ENCODE measurements around the gene MSX2. TPM values are rescaled to one million over a fixed set of nuclear protein-coding genes. Genes with fewer than 3 reads are reported as not detected.

MSX2 gene
- total RNA-seq, 2 experiments from 2014 or later, result not detected

GRCh38 chr5:174764309-174764708, 39.9 kb downstream of the MSX2 start:
- BruUV-seq (replicated peaks), result no TSS peak
- no peaks in the 10 kb centered on the region for H3K36me3 ChIP-seq (ENCODE audit: insufficient read depth, low read length)
- H3K4me1 ChIP-seq (ENCODE audit: insufficient read depth, low read length, poor library complexity, severe bottlenecking), result no peaks in the 10 kb centered on the region
- no peaks in the 10 kb centered on the region for H4K20me1 ChIP-seq (ENCODE audit: insufficient read depth, low read length)
- ChIA-PET CTCF (ENCODE audit: unreplicated experiment) (no interaction called here), POLR2A (no interaction called here)
- no peak for TF ChIP-seq CTCF (conservative IDR thresholded peaks at IDR 0.05; ENCODE audit: low read length)
- no peak for TF ChIP-seq EZH2phosphoT487 (IDR thresholded peaks at IDR 0.05; ENCODE audit: borderline replicate concordance, low read depth, low read length)
- intact Hi-C loops (cut with micrococcal nuclease; ENCODE audit: unreplicated experiment), result no loop called here
- H3K79me2 ChIP-seq (ENCODE audit: insufficient read depth, low read depth, low read length), result no peaks in the 10 kb centered on the region
- H3K9me3 ChIP-seq (ENCODE audit: low read length), result no peaks in the 10 kb centered on the region
- H3K4me3 ChIP-seq (ENCODE audit: low read depth, low read length, poor library complexity, severe bottlenecking), result no peak overlapping the region
- no peaks in the 10 kb centered on the region for H3K9me2 ChIP-seq (ENCODE audit: insufficient read depth, low read length)
- no peak overlapping the region for H2AFZ ChIP-seq (ENCODE audit: low read length)
- no peak overlapping the region for H3K27ac ChIP-seq (ENCODE audit: low read depth, low read length, poor library complexity, severe bottlenecking)
- H3K4me2 ChIP-seq (ENCODE audit: low read length), result no peak overlapping the region
- no peak for DNase-seq (ENCODE audit: low spot score)

GRCh38 chr5:174765540-174765939, 41.2 kb downstream of the MSX2 start:
- POLR2A ChIA-PET, result no interaction called here
- intact Hi-C loops (cut with micrococcal nuclease; ENCODE audit: unreplicated experiment), result no loop called here

GRCh38 chr5:174767670-174768069, 43.3 kb downstream of the MSX2 start:
- no peaks in the 10 kb centered on the region for H3K36me3 ChIP-seq (ENCODE audit: insufficient read depth, low read length)
- POLR2A ChIA-PET, result no interaction called here
- no TSS peak for BruUV-seq (replicated peaks)

More at GRCh38 chr5:174765540-174765939, 41.2 kb downstream of the MSX2 start:
- Histone ChIP-seq H3K27ac (ENCODE audit: low read depth, low read length, poor library complexity, severe bottlenecking) (no peak overlapping the region), H3K4me3 (ENCODE audit: low read depth, low read length, poor library complexity, severe bottlenecking) (no peak overlapping the region), H3K4me1 (ENCODE audit: insufficient read depth, low read length, poor library complexity, severe bottlenecking) (no peaks in the 10 kb centered on the region), H3K4me2 (ENCODE audit: low read length) (no peak overlapping the region), H4K20me1 (ENCODE audit: insufficient read depth, low read length) (no peaks in the 10 kb centered on the region), H2AFZ (ENCODE audit: low read length) (no peak overlapping the region), H3K9me3 (ENCODE audit: low read length) (no peaks in the 10 kb centered on the region), H3K79me2 (ENCODE audit: insufficient read depth, low read depth, low read length) (no peaks in the 10 kb centered on the region), H3K36me3 (ENCODE audit: insufficient read depth, low read length) (no peaks in the 10 kb centered on the region), H3K9me2 (ENCODE audit: insufficient read depth, low read length) (no peaks in the 10 kb centered on the region)
- BruUV-seq (replicated peaks), result no TSS peak
- TF ChIP-seq EZH2phosphoT487 (IDR thresholded peaks at IDR 0.05; ENCODE audit: borderline replicate concordance, low read depth, low read length), result no peak
- TF ChIP-seq CTCF (conservative IDR thresholded peaks at IDR 0.05; ENCODE audit: low read length), result no peak
- CTCF ChIA-PET (ENCODE audit: unreplicated experiment), result interaction anchor here (1.0 kb wide), 1 partner anchor 28 kb away, joined by 3 read pairs; no protein-coding TSS in a partner anchor
- no peak for DNase-seq (ENCODE audit: low spot score)

More at GRCh38 chr5:174767670-174768069, 43.3 kb downstream of the MSX2 start:
- Histone ChIP-seq H3K27ac (ENCODE audit: low read depth, low read length, poor library complexity, severe bottlenecking) (no peak overlapping the region), H3K79me2 (ENCODE audit: insufficient read depth, low read depth, low read length) (no peaks in the 10 kb centered on the region), H3K4me3 (ENCODE audit: low read depth, low read length, poor library complexity, severe bottlenecking) (no peak overlapping the region), H3K9me2 (ENCODE audit: insufficient read depth, low read length) (no peaks in the 10 kb centered on the region), H3K4me2 (ENCODE audit: low read length) (no peak overlapping the region), H2AFZ (ENCODE audit: low read length) (no peak overlapping the region), H3K9me3 (ENCODE audit: low read length) (no peaks in the 10 kb centered on the region), H3K4me1 (ENCODE audit: insufficient read depth, low read length, poor library complexity, severe bottlenecking) (no peaks in the 10 kb centered on the region), H4K20me1 (ENCODE audit: insufficient read depth, low read length) (no peaks in the 10 kb centered on the region)
- TF ChIP-seq EZH2phosphoT487 (IDR thresholded peaks at IDR 0.05; ENCODE audit: borderline replicate concordance, low read depth, low read length) (no peak), CTCF (conservative IDR thresholded peaks at IDR 0.05; ENCODE audit: low read length) (no peak)
- CTCF ChIA-PET (ENCODE audit: unreplicated experiment), result no interaction called here
- DNase-seq (ENCODE audit: low spot score), result no peak
- intact Hi-C loops (cut with micrococcal nuclease; ENCODE audit: unreplicated experiment), result no loop called here

Data from OCI-LY7 (cell line).